ENCODE data around the gene PAM16.

- TF ChIP-seq CTCF (IDR thresholded peaks at IDR 0.05; ENCODE audit: low read depth, low read length, poor library complexity, severe bottlenecking) (no peak), EZH2phosphoT487 (IDR thresholded peaks at IDR 0.05; ENCODE audit: borderline replicate concordance, low read length) (no peak)
These were observed 27.1 kb upstream of the PAM16 start for GRCh38 chr16:4378161-4378666.
